ENCODE data around the gene TTLL3. TPM values are rescaled to one million over a fixed set of nuclear protein-coding genes. Genes with fewer than 3 reads are reported as not detected.
A peak's percentile ranks its signal among the peaks of the same experiment; 100 is the strongest.

Gene TTLL3
- polyA plus RNA-seq, 1 of the 3 experiments (the other 2 are of a cell fraction): 41.6 TPM

- H3K79me2 ChIP-seq (ENCODE audit: insufficient read depth): peaks cover 20% of the 10 kb centered on the region
- no peaks in the 10 kb centered on the region for H3K27me3 ChIP-seq (ENCODE audit: insufficient read depth)
- no peak overlapping the region for H3K9ac ChIP-seq
- no peaks in the 10 kb centered on the region for H3K9me3 ChIP-seq
- no peak overlapping the region for H3K4me2 ChIP-seq
- no peak for DNase-seq
- 92% methylated on average over 13 of the region's 13 CpGs for WGBS (ENCODE audit: low lambda C conversion rate)
- no peak overlapping the region for H3K4me3 ChIP-seq (ENCODE audit: low read depth in 2 of 2, low read length in 1 of 2)
- H2AFZ ChIP-seq (ENCODE audit: low read depth): no peak overlapping the region
- H4K20me1 ChIP-seq (ENCODE audit: insufficient read depth): no peaks in the 10 kb centered on the region
- H3K4me1 ChIP-seq (ENCODE audit: control insufficient read depth in 1 of 2, insufficient read depth in 2 of 2, low read depth in 1 of 2, low read length in 1 of 2): peaks cover 10 to 11% of the 10 kb centered on the region in 2 experiments; a peak in 1 of 4 replicates
- TF ChIP-seq SMC3 (IDR thresholded peaks at IDR 0.05; ENCODE audit: low read depth, low read length) (no peak), CTCF (IDR thresholded peaks at IDR 0.05) (peak; percentile 66)
- no peaks in the 10 kb centered on the region for H3K9me2 ChIP-seq
- CTCF ChIA-PET: interaction anchor here (1.0 kb wide), 1 partner anchor 37 kb away, joined by 3 read pairs; no protein-coding TSS in a partner anchor
- H3K36me3 ChIP-seq (replicated peaks in 1 of 2; ENCODE audit: control insufficient read depth in 1 of 2, insufficient read depth in 2 of 2, low read length in 1 of 2): peaks cover 46 to 65% of the 10 kb centered on the region in 2 experiments
- H3K27ac ChIP-seq (ENCODE audit: low read depth in 2 of 2, low read length in 1 of 2): no peak overlapping the region
- H3F3A ChIP-seq (replicated peaks; ENCODE audit: insufficient read depth): peaks cover under 1% of the 10 kb centered on the region
- POLR2A ChIA-PET: no interaction called here
Observed at GRCh38 chr3:9786825-9787669, 23.0 kb upstream of the TTLL3 start.

GRCh38 chr3:9787714-9788113, 22.3 kb upstream of the TTLL3 start:
- no peak for DNase-seq
- Histone ChIP-seq H3K9me3 (no peaks in the 10 kb centered on the region), H3K27me3 (ENCODE audit: insufficient read depth) (no peaks in the 10 kb centered on the region), H3K4me2 (no peak overlapping the region), H3K9ac (no peak overlapping the region), H2AFZ (ENCODE audit: low read depth) (no peak overlapping the region), H4K20me1 (ENCODE audit: insufficient read depth) (no peaks in the 10 kb centered on the region), H3K4me1 (ENCODE audit: control insufficient read depth in 1 of 2, insufficient read depth in 2 of 2, low read depth in 1 of 2, low read length in 1 of 2) (peaks cover 10 to 11% of the 10 kb centered on the region in 2 experiments; a peak in 1 of 4 replicates), H3K4me3 (ENCODE audit: low read depth in 2 of 2, low read length in 1 of 2) (no peak overlapping the region), H3K27ac (ENCODE audit: low read depth in 2 of 2, low read length in 1 of 2) (no peak overlapping the region), H3K36me3 (replicated peaks in 1 of 2; ENCODE audit: control insufficient read depth in 1 of 2, insufficient read depth in 2 of 2, low read length in 1 of 2) (peaks cover 41 to 59% of the 10 kb centered on the region in 2 experiments), H3F3A (replicated peaks; ENCODE audit: insufficient read depth) (no peaks in the 10 kb centered on the region), H3K9me2 (no peaks in the 10 kb centered on the region), H3K79me2 (ENCODE audit: insufficient read depth) (peaks cover 22% of the 10 kb centered on the region)
- ChIA-PET POLR2A (no interaction called here), CTCF (no interaction called here)
- TF ChIP-seq NRF1 (IDR thresholded peaks at IDR 0.05; ENCODE audit: low read depth, low read length) (no peak), RCOR1 (IDR thresholded peaks at IDR 0.05; ENCODE audit: low read length) (no peak), CTCF (IDR thresholded peaks at IDR 0.05) (no peak), RXRA (IDR thresholded peaks at IDR 0.05; ENCODE audit: borderline replicate concordance, low read depth) (no peak), GABPA (IDR thresholded peaks at IDR 0.05; ENCODE audit: low read depth) (no peak), JUND (IDR thresholded peaks at IDR 0.05) (no peak), POLR2AphosphoS5 (IDR thresholded peaks at IDR 0.05; ENCODE audit: low read depth, low read length) (no peak), CHD2 (IDR thresholded peaks at IDR 0.05; ENCODE audit: low read length, partially characterized antibody) (no peak), FOXJ3 (CRISPR knock-in tag; IDR thresholded peaks at IDR 0.05) (no peak)
- 96% methylated on average over 6 of the region's 6 CpGs for WGBS (ENCODE audit: low lambda C conversion rate)
